ENCODE results near the gene PI4K2B. TPM values are rescaled to one million over a fixed set of nuclear protein-coding genes. Genes with fewer than 3 reads are reported as not detected.

The PI4K2B gene
- total and polyA plus RNA-seq, 2 of the 8 experiments (the other 6 are each of a cell fraction or from before 2014, with no cell fraction given), result 3.0 to 16.2 TPM

DNA sequence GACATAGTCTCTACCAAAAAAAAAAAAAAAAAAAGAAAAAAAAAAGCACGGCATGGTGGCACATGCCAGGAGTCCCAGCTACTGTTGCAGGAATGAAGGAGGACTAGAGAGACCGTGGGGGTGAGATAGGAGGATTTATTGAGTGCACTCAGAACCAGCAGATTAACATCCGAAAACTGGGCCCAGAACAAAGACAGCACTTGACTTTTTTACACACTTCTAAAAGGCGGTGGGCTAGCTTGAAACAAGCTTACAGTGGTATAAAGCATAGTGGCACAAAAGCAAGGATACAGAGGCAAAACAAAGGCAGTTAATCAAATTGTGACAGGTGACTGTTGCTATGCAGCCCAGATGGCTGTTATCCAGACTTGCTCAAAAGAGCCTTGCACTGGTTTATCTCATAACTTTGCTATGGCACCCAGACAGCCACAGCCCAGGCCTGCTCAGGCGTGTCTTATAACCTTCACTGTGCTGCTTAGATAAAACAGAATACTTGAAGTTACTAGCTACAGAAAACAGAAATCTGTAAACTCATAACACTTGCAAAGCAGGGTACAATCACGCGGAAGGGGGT, 9.9 kb upstream of the PI4K2B start (continued):
- no peak for TF ChIP-seq RBBP5 (IDR thresholded peaks at IDR 0.05; ENCODE audit: borderline replicate concordance, low read depth, low read length)
- peak; percentile 24 for TF ChIP-seq TAF7 (optimal IDR thresholded peaks at IDR 0.05; ENCODE audit: borderline replicate concordance, low read depth, low read length)
- 0 out of 4 replicates have a peak, but pooled peaks of 1 of the 2 experiments have one; percentile 40 for TF ChIP-seq HDAC2 (IDR thresholded peaks at IDR 0.05; ENCODE audit: borderline replicate concordance in 1 of 2, low read depth in 2 of 2, low read length in 2 of 2)
- TF ChIP-seq FOSL1 (IDR thresholded peaks at IDR 0.05; ENCODE audit: insufficient read depth, low read depth, low read length), result no peak
- TF ChIP-seq, protein P1, sequence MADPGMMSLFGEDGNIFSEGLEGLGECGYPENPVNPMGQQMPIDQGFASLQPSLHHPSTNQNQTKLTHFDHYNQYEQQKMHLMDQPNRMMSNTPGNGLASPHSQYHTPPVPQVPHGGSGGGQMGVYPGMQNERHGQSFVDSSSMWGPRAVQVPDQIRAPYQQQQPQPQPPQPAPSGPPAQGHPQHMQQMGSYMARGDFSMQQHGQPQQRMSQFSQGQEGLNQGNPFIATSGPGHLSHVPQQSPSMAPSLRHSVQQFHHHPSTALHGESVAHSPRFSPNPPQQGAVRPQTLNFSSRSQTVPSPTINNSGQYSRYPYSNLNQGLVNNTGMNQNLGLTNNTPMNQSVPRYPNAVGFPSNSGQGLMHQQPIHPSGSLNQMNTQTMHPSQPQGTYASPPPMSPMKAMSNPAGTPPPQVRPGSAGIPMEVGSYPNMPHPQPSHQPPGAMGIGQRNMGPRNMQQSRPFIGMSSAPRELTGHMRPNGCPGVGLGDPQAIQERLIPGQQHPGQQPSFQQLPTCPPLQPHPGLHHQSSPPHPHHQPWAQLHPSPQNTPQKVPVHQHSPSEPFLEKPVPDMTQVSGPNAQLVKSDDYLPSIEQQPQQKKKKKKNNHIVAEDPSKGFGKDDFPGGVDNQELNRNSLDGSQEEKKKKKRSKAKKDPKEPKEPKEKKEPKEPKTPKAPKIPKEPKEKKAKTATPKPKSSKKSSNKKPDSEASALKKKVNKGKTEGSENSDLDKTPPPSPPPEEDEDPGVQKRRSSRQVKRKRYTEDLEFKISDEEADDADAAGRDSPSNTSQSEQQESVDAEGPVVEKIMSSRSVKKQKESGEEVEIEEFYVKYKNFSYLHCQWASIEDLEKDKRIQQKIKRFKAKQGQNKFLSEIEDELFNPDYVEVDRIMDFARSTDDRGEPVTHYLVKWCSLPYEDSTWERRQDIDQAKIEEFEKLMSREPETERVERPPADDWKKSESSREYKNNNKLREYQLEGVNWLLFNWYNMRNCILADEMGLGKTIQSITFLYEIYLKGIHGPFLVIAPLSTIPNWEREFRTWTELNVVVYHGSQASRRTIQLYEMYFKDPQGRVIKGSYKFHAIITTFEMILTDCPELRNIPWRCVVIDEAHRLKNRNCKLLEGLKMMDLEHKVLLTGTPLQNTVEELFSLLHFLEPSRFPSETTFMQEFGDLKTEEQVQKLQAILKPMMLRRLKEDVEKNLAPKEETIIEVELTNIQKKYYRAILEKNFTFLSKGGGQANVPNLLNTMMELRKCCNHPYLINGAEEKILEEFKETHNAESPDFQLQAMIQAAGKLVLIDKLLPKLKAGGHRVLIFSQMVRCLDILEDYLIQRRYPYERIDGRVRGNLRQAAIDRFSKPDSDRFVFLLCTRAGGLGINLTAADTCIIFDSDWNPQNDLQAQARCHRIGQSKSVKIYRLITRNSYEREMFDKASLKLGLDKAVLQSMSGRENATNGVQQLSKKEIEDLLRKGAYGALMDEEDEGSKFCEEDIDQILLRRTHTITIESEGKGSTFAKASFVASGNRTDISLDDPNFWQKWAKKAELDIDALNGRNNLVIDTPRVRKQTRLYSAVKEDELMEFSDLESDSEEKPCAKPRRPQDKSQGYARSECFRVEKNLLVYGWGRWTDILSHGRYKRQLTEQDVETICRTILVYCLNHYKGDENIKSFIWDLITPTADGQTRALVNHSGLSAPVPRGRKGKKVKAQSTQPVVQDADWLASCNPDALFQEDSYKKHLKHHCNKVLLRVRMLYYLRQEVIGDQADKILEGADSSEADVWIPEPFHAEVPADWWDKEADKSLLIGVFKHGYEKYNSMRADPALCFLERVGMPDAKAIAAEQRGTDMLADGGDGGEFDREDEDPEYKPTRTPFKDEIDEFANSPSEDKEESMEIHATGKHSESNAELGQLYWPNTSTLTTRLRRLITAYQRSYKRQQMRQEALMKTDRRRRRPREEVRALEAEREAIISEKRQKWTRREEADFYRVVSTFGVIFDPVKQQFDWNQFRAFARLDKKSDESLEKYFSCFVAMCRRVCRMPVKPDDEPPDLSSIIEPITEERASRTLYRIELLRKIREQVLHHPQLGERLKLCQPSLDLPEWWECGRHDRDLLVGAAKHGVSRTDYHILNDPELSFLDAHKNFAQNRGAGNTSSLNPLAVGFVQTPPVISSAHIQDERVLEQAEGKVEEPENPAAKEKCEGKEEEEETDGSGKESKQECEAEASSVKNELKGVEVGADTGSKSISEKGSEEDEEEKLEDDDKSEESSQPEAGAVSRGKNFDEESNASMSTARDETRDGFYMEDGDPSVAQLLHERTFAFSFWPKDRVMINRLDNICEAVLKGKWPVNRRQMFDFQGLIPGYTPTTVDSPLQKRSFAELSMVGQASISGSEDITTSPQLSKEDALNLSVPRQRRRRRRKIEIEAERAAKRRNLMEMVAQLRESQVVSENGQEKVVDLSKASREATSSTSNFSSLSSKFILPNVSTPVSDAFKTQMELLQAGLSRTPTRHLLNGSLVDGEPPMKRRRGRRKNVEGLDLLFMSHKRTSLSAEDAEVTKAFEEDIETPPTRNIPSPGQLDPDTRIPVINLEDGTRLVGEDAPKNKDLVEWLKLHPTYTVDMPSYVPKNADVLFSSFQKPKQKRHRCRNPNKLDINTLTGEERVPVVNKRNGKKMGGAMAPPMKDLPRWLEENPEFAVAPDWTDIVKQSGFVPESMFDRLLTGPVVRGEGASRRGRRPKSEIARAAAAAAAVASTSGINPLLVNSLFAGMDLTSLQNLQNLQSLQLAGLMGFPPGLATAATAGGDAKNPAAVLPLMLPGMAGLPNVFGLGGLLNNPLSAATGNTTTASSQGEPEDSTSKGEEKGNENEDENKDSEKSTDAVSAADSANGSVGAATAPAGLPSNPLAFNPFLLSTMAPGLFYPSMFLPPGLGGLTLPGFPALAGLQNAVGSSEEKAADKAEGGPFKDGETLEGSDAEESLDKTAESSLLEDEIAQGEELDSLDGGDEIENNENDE (IDR thresholded peaks at IDR 0.05; ENCODE audit: insufficient replicate concordance, low read length), result no peak
- no peak for TF ChIP-seq KDM4A (IDR thresholded peaks at IDR 0.05; ENCODE audit: low read depth, low read length, severe bottlenecking)
- TF ChIP-seq GTF2F1 (IDR thresholded peaks at IDR 0.05; ENCODE audit: borderline replicate concordance, low read depth, low read length), result no peak
- TF ChIP-seq POLR2AphosphoS5 (IDR thresholded peaks at IDR 0.05; ENCODE audit: low read depth, low read length), result no peak
- TF ChIP-seq, protein P2, sequence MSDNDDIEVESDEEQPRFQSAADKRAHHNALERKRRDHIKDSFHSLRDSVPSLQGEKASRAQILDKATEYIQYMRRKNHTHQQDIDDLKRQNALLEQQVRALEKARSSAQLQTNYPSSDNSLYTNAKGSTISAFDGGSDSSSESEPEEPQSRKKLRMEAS (IDR thresholded peaks at IDR 0.05), result peak; percentile 28; the same call in 1 of the 2 replicates

Measured in H1 (cell line).